ENCODE results near the gene B3GALT4.

Gene B3GALT4

GRCh38 chr6:33292996-33293682, 16.2 kb downstream of the B3GALT4 start:
- DNase-seq, result no peak

GRCh38 chr6:33294086-33294823, 17.3 kb downstream of the B3GALT4 start:
- no peak for DNase-seq

GRCh38 chr6:33295621-33296369, 18.9 kb downstream of the B3GALT4 start:
- no peak for DNase-seq

GRCh38 chr6:33296797-33297405, 20.0 kb downstream of the B3GALT4 start:
- no peak for DNase-seq

GRCh38 chr6:33297406-33297955, 20.6 kb downstream of the B3GALT4 start:
- no peak for DNase-seq

GRCh38 chr6:33297956-33298772, 21.2 kb downstream of the B3GALT4 start:
- DNase-seq, result no peak

GRCh38 chr6:33298773-33299236, 21.9 kb downstream of the B3GALT4 start, which contains the start of gene RGL2:
TSS of gene RGL2 (minus strand) at chr6:33298942. CDS start at chr6:33298610, 332 bp downstream.
- DNase-seq, result no peak

- peak; percentile 88 for DNase-seq
Observed at GRCh38 chr6:33299237-33299944, 22.5 kb downstream of the B3GALT4 start.

GRCh38 chr6:33301877-33302276, 25.0 kb downstream of the B3GALT4 start:
- DNase-seq, result no peak

- no peak for DNase-seq
Observed at GRCh38 chr6:33304216-33304615, 27.3 kb downstream of the B3GALT4 start.

- no peak for DNase-seq
Observed at GRCh38 chr6:33305052-33305451, 28.1 kb downstream of the B3GALT4 start.

- no peak for DNase-seq
Observed at GRCh38 chr6:33306356-33306755, 29.4 kb downstream of the B3GALT4 start.

GRCh38 chr6:33312361-33313104, 35.6 kb downstream of the B3GALT4 start:
- peak; percentile 89 for DNase-seq

- peak; percentile 54 for DNase-seq
Observed at GRCh38 chr6:33313105-33313708, 36.3 kb downstream of the B3GALT4 start.

GRCh38 chr6:33313709-33314514, 37.0 kb downstream of the B3GALT4 start, which contains the start of gene TAPBP:
TSS of gene TAPBP (minus strand) at chr6:33314078. CDS start at chr6:33314041, 37 bp downstream.
- peak; percentile 68 for DNase-seq

- peak; percentile 89 for DNase-seq
Observed at GRCh38 chr6:33314515-33314942, 37.6 kb downstream of the B3GALT4 start.

GRCh38 chr6:33314943-33315792, 38.2 kb downstream of the B3GALT4 start:
- DNase-seq, result peak; percentile 67

Measured in NCI-H748 treated with DMSO at 0.1 percent for 48 hours (cell line).